Fibroblast of peridontal ligament (primary cell): Measurements from ENCODE around the gene SIDT2.

Experiments
- DNase-seq: peaks from one replicate; pipeline ENCODE4 v3.0.0-alpha.2; 2010; ENCODE audit errors: extremely low read depth

SIDT2 gene

GRCh38 chr11:117220999-117221774, 42.6 kb downstream of the SIDT2 start:
- peak; percentile 78 for DNase-seq

- DNase-seq: peak; percentile 79
These were observed 43.4 kb downstream of the SIDT2 start for GRCh38 chr11:117221775-117222517.

GRCh38 chr11:117222991-117223740, 44.6 kb downstream of the SIDT2 start:
- no peak for DNase-seq

- no peak for DNase-seq
These were observed 45.5 kb downstream of the SIDT2 start for GRCh38 chr11:117223741-117224689.

- no peak for DNase-seq
These were observed 47.1 kb downstream of the SIDT2 start for GRCh38 chr11:117225553-117226170.

GRCh38 chr11:117226388-117227385, 48.1 kb downstream of the SIDT2 start:
- DNase-seq: peak; percentile 85

GRCh38 chr11:117228091-117228490, 49.5 kb downstream of the SIDT2 start:
- no peak for DNase-seq

- no peak for DNase-seq
These were observed 50.9 kb downstream of the SIDT2 start for GRCh38 chr11:117229411-117229810.

GRCh38 chr11:117229931-117230285, 51.4 kb downstream of the SIDT2 start:
- no peak for DNase-seq

GRCh38 chr11:117230286-117230961, 51.9 kb downstream of the SIDT2 start:
- DNase-seq: no peak

GRCh38 chr11:117230999-117231841, 52.7 kb downstream of the SIDT2 start:
- no peak for DNase-seq

GRCh38 chr11:117231842-117232091, 53.2 kb downstream of the SIDT2 start, which contains the start of gene PCSK7:
TSS of gene PCSK7 (minus strand) at chr11:117232073. CDS start at chr11:117229844, 2,229 bp downstream.
- no peak for DNase-seq

GRCh38 chr11:117232092-117232878, 53.7 kb downstream of the SIDT2 start, which contains the start of gene RNF214:
TSS of gene RNF214 (plus strand) at chr11:117232671. CDS start at chr11:117234273, 1,602 bp downstream.
- DNase-seq: peak; percentile 52

- DNase-seq: no peak
These were observed 54.4 kb downstream of the SIDT2 start for GRCh38 chr11:117232911-117233409.

GRCh38 chr11:117238221-117238620, 59.7 kb downstream of the SIDT2 start:
- no peak for DNase-seq

- DNase-seq: peak; percentile 87
These were observed 60.8 kb downstream of the SIDT2 start for GRCh38 chr11:117239295-117239694.
